Measurements from ENCODE around the gene ZNF345.

The ZNF345 gene

DNA sequence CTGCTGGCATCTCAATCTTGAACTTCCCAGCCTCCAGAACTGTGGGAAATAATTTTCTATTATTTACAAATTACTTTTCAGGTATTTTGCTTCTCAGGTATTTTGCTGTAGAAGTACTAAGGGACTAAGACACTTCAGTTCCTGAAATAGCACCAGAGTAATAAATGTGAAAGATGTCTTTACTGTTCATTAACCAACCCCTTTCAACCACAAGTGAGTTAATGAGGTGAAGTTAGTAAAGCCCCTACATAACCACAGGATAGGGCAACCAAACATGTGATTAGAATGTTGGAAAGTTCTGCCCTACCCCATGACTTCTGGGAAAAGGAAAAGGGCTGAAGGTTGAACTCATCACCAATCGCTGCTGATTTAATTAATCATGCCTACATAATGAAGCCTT, 2.7 kb upstream of the ZNF345 start:
- Histone ChIP-seq H3K27me3 (ENCODE audit: insufficient read depth, low read length) (no peaks in the 10 kb centered on the region), H3K9me3 (ENCODE audit: low read length) (peaks cover 10% of the 10 kb centered on the region), H3K4me1 (ENCODE audit: insufficient read depth, low read length, severe bottlenecking) (peaks cover 7% of the 10 kb centered on the region), H3K9me2 (ENCODE audit: low read depth, low read length) (no peaks in the 10 kb centered on the region), H3K9ac (ENCODE audit: low read length) (no peak overlapping the region), H2AFZ (ENCODE audit: low read length) (no peak overlapping the region), H4K20me1 (ENCODE audit: insufficient read depth, low read length) (no peaks in the 10 kb centered on the region), H3K79me2 (ENCODE audit: insufficient read depth, low read length) (peaks cover 7% of the 10 kb centered on the region), H3K36me3 (ENCODE audit: insufficient read depth, low read length) (peaks cover 21% of the 10 kb centered on the region), H3K4me3 (ENCODE audit: low read depth, low read length, poor library complexity, severe bottlenecking) (no peak overlapping the region), H3K27ac (ENCODE audit: low read depth, low read length, poor library complexity, severe bottlenecking) (no peak overlapping the region), H3F3A (ENCODE audit: insufficient read depth, low read length) (no peaks in the 10 kb centered on the region), H3K4me2 (ENCODE audit: low read length) (no peak overlapping the region)
- TF ChIP-seq EZH2 (IDR thresholded peaks at IDR 0.05; ENCODE audit: borderline replicate concordance, low read length), result no peak
- TF ChIP-seq, protein P1, sequence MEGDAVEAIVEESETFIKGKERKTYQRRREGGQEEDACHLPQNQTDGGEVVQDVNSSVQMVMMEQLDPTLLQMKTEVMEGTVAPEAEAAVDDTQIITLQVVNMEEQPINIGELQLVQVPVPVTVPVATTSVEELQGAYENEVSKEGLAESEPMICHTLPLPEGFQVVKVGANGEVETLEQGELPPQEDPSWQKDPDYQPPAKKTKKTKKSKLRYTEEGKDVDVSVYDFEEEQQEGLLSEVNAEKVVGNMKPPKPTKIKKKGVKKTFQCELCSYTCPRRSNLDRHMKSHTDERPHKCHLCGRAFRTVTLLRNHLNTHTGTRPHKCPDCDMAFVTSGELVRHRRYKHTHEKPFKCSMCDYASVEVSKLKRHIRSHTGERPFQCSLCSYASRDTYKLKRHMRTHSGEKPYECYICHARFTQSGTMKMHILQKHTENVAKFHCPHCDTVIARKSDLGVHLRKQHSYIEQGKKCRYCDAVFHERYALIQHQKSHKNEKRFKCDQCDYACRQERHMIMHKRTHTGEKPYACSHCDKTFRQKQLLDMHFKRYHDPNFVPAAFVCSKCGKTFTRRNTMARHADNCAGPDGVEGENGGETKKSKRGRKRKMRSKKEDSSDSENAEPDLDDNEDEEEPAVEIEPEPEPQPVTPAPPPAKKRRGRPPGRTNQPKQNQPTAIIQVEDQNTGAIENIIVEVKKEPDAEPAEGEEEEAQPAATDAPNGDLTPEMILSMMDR (IDR thresholded peaks at IDR 0.05; ENCODE audit: low read length), result no peak

DNA sequence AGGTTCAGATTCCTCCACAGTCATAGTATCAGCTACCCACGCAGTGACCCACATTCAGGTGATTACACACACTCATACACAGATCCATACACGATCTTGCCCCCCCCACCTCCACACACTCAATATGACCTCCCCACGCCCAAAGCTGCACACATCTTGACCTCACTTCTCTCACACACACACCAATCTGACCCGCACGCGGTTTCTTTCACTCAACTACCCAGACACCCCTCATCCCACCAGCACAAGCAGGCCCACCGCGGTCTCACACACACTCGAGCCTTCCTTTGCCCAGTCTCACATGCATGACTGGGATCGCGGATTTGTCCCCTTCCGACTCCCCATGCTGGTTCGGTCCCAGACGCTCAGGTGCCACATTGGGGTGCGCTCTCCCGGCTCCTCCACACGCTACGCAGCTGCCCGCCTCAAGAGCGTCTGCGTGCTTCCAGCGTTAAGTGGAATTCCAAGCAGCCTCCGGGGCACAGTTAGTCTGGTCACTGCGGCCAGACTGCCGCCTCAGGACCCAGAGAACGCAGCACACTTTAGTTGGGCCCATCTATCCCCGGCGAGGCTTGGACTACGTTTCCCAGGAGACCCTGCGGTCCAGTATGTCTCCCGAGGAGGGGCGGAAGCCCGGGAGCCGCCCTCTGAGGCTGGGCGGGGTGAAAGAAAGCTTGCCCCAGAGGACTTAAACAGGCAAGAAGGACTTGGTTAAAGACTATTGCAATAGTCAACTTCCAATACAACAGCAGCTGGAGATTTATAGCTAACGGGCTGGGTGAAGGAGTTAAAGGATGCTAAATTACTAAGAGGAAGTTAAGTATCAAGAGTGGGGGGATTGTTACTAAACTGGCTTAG, 746 bp upstream of the ZNF345 start:
- Histone ChIP-seq H4K20me1 (ENCODE audit: insufficient read depth, low read length) (no peaks in the 10 kb centered on the region), H3K4me3 (ENCODE audit: low read depth, low read length, poor library complexity, severe bottlenecking) (peak overlapping the region; percentile 72), H3K27me3 (ENCODE audit: insufficient read depth, low read length) (no peaks in the 10 kb centered on the region), H2AFZ (ENCODE audit: low read length) (0 out of 2 replicates have a peak overlapping the region, but pooled peaks have one; percentile 36), H3K27ac (ENCODE audit: low read depth, low read length, poor library complexity, severe bottlenecking) (peak overlapping the region; percentile 31), H3K9me2 (ENCODE audit: low read depth, low read length) (no peaks in the 10 kb centered on the region), H3K9ac (ENCODE audit: low read length) (peak overlapping the region; percentile 79), H3K79me2 (ENCODE audit: insufficient read depth, low read length) (peaks cover 7% of the 10 kb centered on the region), H3K4me2 (ENCODE audit: low read length) (peak overlapping the region; percentile 91), H3F3A (ENCODE audit: insufficient read depth, low read length) (no peaks in the 10 kb centered on the region), H3K36me3 (ENCODE audit: insufficient read depth, low read length) (peaks cover 15% of the 10 kb centered on the region), H3K4me1 (ENCODE audit: insufficient read depth, low read length, severe bottlenecking) (peaks cover 7% of the 10 kb centered on the region), H3K9me3 (ENCODE audit: low read length) (peaks cover 6% of the 10 kb centered on the region)
- TF ChIP-seq EZH2 (IDR thresholded peaks at IDR 0.05; ENCODE audit: borderline replicate concordance, low read length), result no peak
- TF ChIP-seq, protein P1 (IDR thresholded peaks at IDR 0.05; ENCODE audit: low read length), result no peak

DNA sequence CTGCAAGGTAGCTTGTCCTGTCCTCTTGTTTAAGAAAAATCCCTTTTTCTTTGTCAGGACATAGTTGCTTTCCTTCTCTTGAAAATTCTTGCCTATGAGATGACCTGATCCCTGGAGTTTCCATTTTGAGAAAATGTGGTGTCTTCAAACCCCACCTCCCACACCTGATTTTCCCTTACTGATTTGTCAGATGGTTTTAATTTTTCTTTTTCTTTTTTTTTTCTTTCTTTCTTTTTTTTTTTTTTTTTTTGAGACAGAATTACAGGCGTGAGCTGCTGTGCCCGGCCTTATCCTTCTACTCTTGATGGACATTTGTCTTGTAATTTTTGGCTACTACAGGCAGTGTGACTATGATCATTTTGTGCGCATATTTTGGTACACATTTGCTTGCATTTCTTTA, 1.2 kb downstream of the ZNF345 start:
- H3K79me2 ChIP-seq (ENCODE audit: insufficient read depth, low read length), result peaks cover 7% of the 10 kb centered on the region
- no peaks in the 10 kb centered on the region for H4K20me1 ChIP-seq (ENCODE audit: insufficient read depth, low read length)
- no peaks in the 10 kb centered on the region for H3K9me2 ChIP-seq (ENCODE audit: low read depth, low read length)
- TF ChIP-seq, protein P1 (IDR thresholded peaks at IDR 0.05; ENCODE audit: low read length), result no peak
- no peak for TF ChIP-seq EZH2 (IDR thresholded peaks at IDR 0.05; ENCODE audit: borderline replicate concordance, low read length)
- H3K4me3 ChIP-seq (ENCODE audit: low read depth, low read length, poor library complexity, severe bottlenecking), result peak overlapping the region; percentile 72
- H3K36me3 ChIP-seq (ENCODE audit: insufficient read depth, low read length), result peaks cover 17% of the 10 kb centered on the region
- H2AFZ ChIP-seq (ENCODE audit: low read length), result no peak overlapping the region
- no peak overlapping the region for H3K27ac ChIP-seq (ENCODE audit: low read depth, low read length, poor library complexity, severe bottlenecking)
- no peak overlapping the region; the same call in 1 of the 2 replicates for H3K9ac ChIP-seq (ENCODE audit: low read length)
- H3K4me2 ChIP-seq (ENCODE audit: low read length), result peak overlapping the region; percentile 91
- peaks cover 9% of the 10 kb centered on the region for H3K9me3 ChIP-seq (ENCODE audit: low read length)
- no peaks in the 10 kb centered on the region for H3F3A ChIP-seq (ENCODE audit: insufficient read depth, low read length)
- peaks cover 7% of the 10 kb centered on the region for H3K4me1 ChIP-seq (ENCODE audit: insufficient read depth, low read length, severe bottlenecking)
- no peaks in the 10 kb centered on the region for H3K27me3 ChIP-seq (ENCODE audit: insufficient read depth, low read length)
